BLaER1 treated with 17β-estradiol and CSF1 and Interleukin-3, amounts not matched to agents 10 nM and 100 nM (cell line): ENCODE measurements around the gene CPLX3.

Experiments used
- H3K27ac ChIP-seq, 11 experiments: shearing (Covaris generic); formaldehyde crosslinking; 2 replicates each; pipeline ENCODE4 v1.8.1; 2022
- H3K27me3 ChIP-seq, 11 experiments: shearing (Covaris generic); formaldehyde crosslinking; 2 replicates each; pipeline ENCODE4 v1.8.1; 2022
- H3K36me3 ChIP-seq, 11 experiments: shearing (Covaris generic); formaldehyde crosslinking; 2 replicates each; pipeline ENCODE4 v1.8.1; 2022
- H3K4me1 ChIP-seq, 10 experiments: shearing (Covaris generic); formaldehyde crosslinking; 2 replicates each; pipeline ENCODE4 v1.8.1; 2022
- H3K4me2 ChIP-seq, 11 experiments: shearing (Covaris generic); formaldehyde crosslinking; 2 replicates each; pipeline ENCODE4 v1.8.1; 2022
- H3K4me3 ChIP-seq, 10 experiments: shearing (Covaris generic); formaldehyde crosslinking; 2 replicates each; pipeline ENCODE4 v1.8.1; 2022
- H3K9ac ChIP-seq, 11 experiments: shearing (Covaris generic); formaldehyde crosslinking; 2 replicates each; pipeline ENCODE4 v1.8.1; 2022
- H3K9me3 ChIP-seq, 11 experiments: shearing (Covaris generic); formaldehyde crosslinking; replicated peaks in 1 of 11; 2 replicates each; pipeline ENCODE4 v1.8.1; 2022
- H4K20me1 ChIP-seq, 11 experiments: shearing (Covaris generic); formaldehyde crosslinking; 2 replicates each; pipeline ENCODE4 v1.8.1; 2022
- Cebpa-rat ChIP-seq, 11 experiments: shearing (Covaris generic); IDR thresholded peaks; 2 replicates each; pipeline ENCODE4 v1.8.1; 2022

Gene CPLX3

GRCh38 chr15:74786551-74787165 is 39.8 kb upstream of the CPLX3 start:
- peaks cover 0 to 35% (median 12%) of the 10 kb centered on the region in 11 experiments; a peak in 13 of 22 replicates for H3K36me3 ChIP-seq
- peak overlapping the region in 9 of 10 experiments; percentile 17 to 92 (median 80); a peak in 16 of 20 replicates for H3K4me3 ChIP-seq
- no peaks in the 10 kb centered on the region for H3K27me3 ChIP-seq
- peaks cover 69 to 91% (median 82%) of the 10 kb centered on the region in 10 experiments for H3K4me1 ChIP-seq
- H3K27ac ChIP-seq: peak overlapping the region; percentile 54 to 100 (median 93)
- H3K9me3 ChIP-seq: no peaks in the 10 kb centered on the region
- TF ChIP-seq Cebpa-rat (IDR thresholded peaks at IDR 0.05): no peak
- H3K4me2 ChIP-seq: peak overlapping the region; percentile 97 to 100 (median 100)
- H4K20me1 ChIP-seq: peaks cover 41 to 91% (median 84%) of the 10 kb centered on the region in 11 experiments
- peak overlapping the region; percentile 26 to 100 (median 99); a peak in 21 of 22 replicates for H3K9ac ChIP-seq

DNA sequence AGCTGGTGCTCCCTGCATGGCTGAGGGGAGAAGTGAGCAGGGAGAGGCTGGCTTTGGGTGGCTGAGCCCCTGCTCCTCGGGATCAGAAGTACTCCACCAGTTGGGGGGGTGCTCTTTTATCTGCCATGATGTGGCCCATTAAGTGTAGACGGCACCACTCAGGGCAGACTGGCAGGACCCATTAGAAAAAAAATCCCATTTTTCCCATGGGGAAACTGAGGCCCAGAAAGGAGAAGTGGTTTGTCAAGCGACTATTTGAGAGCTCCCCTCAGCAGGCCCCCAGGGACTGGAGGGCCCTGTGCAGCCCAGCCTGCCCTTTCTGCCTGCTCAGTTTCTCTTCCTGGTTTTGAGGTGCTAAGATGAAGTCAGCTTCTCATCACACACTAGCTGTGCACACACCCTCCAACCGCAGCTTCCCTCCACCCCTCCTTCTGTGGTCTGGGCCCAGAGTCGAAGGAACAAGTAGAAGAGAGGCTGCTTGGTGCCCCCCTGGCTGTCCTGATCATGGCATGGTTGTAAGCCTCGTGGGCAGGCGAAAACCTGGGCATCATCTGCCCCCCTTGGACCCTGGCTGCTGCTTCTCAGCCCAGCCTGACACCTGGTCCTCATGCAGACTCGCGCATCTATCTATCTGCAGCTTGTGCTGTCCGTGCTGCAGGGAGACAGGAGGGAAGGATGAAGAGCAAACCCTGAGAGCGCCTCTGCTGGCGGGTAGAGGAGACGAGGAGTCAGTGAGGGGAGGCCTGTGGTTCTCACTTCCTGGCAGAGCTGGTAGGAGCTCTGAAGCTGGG is 39.0 kb upstream of the CPLX3 start:
- Histone ChIP-seq H3K9ac (peak overlapping the region; percentile 70 to 100 (median 99)), H3K4me2 (peak overlapping the region; percentile 97 to 100 (median 100)), H3K27me3 (no peaks in the 10 kb centered on the region), H3K27ac (peak overlapping the region; percentile 70 to 100 (median 93)), H3K4me1 (peaks cover 77 to 98% (median 89%) of the 10 kb centered on the region in 10 experiments), H3K4me3 (peak overlapping the region; percentile 53 to 92 (median 71); a peak in 18 of 20 replicates), H3K9me3 (no peaks in the 10 kb centered on the region), H3K36me3 (peaks cover 0 to 43% (median 20%) of the 10 kb centered on the region in 11 experiments; a peak in 13 of 22 replicates), H4K20me1 (peaks cover 49 to 99% (median 92%) of the 10 kb centered on the region in 11 experiments)
- no peak for TF ChIP-seq Cebpa-rat (IDR thresholded peaks at IDR 0.05)

DNA sequence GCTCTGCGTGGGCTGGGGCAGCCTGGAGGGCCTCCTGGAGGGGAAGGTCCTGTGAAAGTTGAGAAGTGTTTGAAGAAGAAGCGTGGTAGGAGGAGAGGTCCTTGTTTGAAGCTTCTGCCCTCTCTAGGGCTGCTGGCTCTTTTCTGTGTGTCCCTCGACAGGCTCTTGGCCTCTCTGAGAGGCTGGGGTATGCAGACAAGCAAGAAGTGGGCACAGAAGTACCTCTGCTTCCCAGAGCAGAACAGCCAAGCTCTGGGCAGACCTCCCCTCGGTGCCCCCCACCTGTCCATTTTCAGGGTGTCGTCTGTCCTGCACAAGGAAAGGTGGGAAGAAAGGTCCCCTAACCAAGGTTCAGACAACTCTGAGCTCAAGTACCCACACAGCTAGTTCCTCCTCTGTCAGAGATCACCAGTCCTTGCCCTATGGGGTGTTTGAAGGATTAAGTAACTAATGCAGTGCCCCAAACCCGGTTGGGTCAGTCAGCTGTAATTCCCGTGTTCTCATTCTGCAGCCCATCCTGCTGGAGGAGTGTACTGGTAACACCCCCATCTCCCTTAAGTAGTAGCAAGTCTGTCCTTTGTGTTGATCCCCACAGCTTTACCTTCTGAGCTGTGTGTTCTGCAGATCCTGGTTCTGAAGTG is 38.3 kb upstream of the CPLX3 start:
- Histone ChIP-seq H3K36me3 (peaks cover 0 to 50% (median 27%) of the 10 kb centered on the region in 11 experiments; a peak in 13 of 22 replicates), H4K20me1 (peaks cover 56 to 99% (median 95%) of the 10 kb centered on the region in 11 experiments), H3K9ac (peak overlapping the region; percentile 70 to 99 (median 85)), H3K9me3 (no peaks in the 10 kb centered on the region), H3K27me3 (no peaks in the 10 kb centered on the region), H3K4me2 (peak overlapping the region; percentile 97 to 100 (median 100)), H3K4me1 (peaks cover 84 to 99% (median 97%) of the 10 kb centered on the region in 10 experiments), H3K27ac (peak overlapping the region; percentile 70 to 100 (median 93)), H3K4me3 (peak overlapping the region; percentile 47 to 70 (median 60))
- no peak for TF ChIP-seq Cebpa-rat (IDR thresholded peaks at IDR 0.05)

- peak overlapping the region; percentile 47 to 70 (median 60) for H3K4me3 ChIP-seq
- no peak for TF ChIP-seq Cebpa-rat (IDR thresholded peaks at IDR 0.05)
- H3K9me3 ChIP-seq: no peaks in the 10 kb centered on the region
- H3K27ac ChIP-seq: peak overlapping the region; percentile 70 to 100 (median 93)
- peaks cover 89 to 100% (median 98%) of the 10 kb centered on the region in 10 experiments for H3K4me1 ChIP-seq
- no peaks in the 10 kb centered on the region for H3K27me3 ChIP-seq
- H4K20me1 ChIP-seq: peaks cover 60 to 99% (median 95%) of the 10 kb centered on the region in 11 experiments
- peak overlapping the region; percentile 97 to 100 (median 100) for H3K4me2 ChIP-seq
- peaks cover 0 to 54% (median 28%) of the 10 kb centered on the region in 11 experiments; a peak in 13 of 22 replicates for H3K36me3 ChIP-seq
- peak overlapping the region; percentile 70 to 99 (median 85) for H3K9ac ChIP-seq
These were observed 37.7 kb upstream of the CPLX3 start for GRCh38 chr15:74788683-74789151.

DNA sequence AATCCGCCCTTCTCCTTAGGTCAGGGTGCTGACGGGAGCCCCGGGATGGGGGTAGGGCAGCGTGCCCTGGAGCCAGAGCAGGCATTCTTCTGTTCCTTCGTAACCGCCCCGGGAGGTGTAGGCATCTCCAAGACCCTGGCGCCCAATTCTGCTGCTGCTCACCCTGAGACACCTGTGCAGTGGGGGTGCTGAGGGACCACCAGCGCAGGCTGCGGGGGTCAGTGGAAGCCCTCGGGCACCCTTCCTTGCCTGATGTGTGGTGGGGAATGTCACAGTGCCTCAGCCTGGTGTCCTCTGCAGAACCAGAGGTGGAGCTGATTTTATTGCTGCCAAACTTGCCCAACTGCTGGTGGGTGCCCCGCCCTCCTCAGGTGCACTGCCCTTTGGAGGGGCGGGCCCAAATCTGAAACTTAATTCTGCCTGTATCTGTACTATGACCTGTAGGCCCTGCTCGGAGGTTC is 37.2 kb upstream of the CPLX3 start:
- Histone ChIP-seq H3K36me3 (peaks cover 0 to 49% (median 28%) of the 10 kb centered on the region in 11 experiments; a peak in 13 of 22 replicates), H3K4me1 (peaks cover 91 to 96% (median 94%) of the 10 kb centered on the region in 10 experiments), H4K20me1 (peaks cover 58 to 96% (median 92%) of the 10 kb centered on the region in 11 experiments), H3K27ac (peak overlapping the region; percentile 70 to 100 (median 93)), H3K27me3 (no peaks in the 10 kb centered on the region), H3K9me3 (no peaks in the 10 kb centered on the region), H3K4me2 (peak overlapping the region; percentile 97 to 100 (median 100)), H3K4me3 (peak overlapping the region; percentile 47 to 70 (median 60)), H3K9ac (peak overlapping the region; percentile 70 to 99 (median 85))
- TF ChIP-seq Cebpa-rat (IDR thresholded peaks at IDR 0.05): no peak

DNA sequence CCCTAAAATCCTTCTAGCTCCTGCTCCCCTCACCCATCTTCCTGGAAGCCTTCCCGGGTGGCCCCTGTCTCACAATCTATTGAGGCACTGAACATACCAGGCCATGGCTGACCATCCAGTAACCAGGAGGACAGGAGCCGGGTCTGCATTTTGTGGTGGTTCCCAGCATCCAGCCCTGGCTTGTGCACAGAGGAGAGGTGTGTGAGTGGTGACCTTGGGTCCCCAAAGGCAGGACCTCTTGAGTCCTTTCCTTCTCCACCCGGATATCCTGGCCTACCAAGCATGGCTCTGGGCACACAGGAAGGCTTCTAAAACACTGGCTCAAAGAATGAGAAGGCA is 36.7 kb upstream of the CPLX3 start:
- Histone ChIP-seq H3K9ac (peak overlapping the region; percentile 70 to 99 (median 85)), H3K4me3 (peak overlapping the region; percentile 47 to 70 (median 60)), H3K27ac (peak overlapping the region; percentile 70 to 100 (median 93)), H3K4me1 (peaks cover 91 to 96% (median 94%) of the 10 kb centered on the region in 10 experiments), H4K20me1 (peaks cover 59 to 96% (median 92%) of the 10 kb centered on the region in 11 experiments), H3K4me2 (peak overlapping the region; percentile 97 to 100 (median 100)), H3K27me3 (no peaks in the 10 kb centered on the region), H3K36me3 (peaks cover 3 to 49% (median 28%) of the 10 kb centered on the region in 11 experiments; a peak in 18 of 22 replicates), H3K9me3 (no peaks in the 10 kb centered on the region)
- no peak for TF ChIP-seq Cebpa-rat (IDR thresholded peaks at IDR 0.05)

- Histone ChIP-seq H3K4me3 (peak overlapping the region; percentile 47 to 70 (median 60)), H3K4me2 (peak overlapping the region; percentile 97 to 100 (median 100)), H3K27ac (peak overlapping the region; percentile 70 to 100 (median 93)), H3K9ac (peak overlapping the region; percentile 70 to 99 (median 85)), H3K9me3 (no peaks in the 10 kb centered on the region), H4K20me1 (peaks cover 59 to 96% (median 92%) of the 10 kb centered on the region in 11 experiments), H3K36me3 (peaks cover 9 to 50% (median 30%) of the 10 kb centered on the region in 11 experiments; a peak in 19 of 22 replicates), H3K27me3 (no peaks in the 10 kb centered on the region), H3K4me1 (peaks cover 91 to 96% (median 94%) of the 10 kb centered on the region in 10 experiments)
- TF ChIP-seq Cebpa-rat (IDR thresholded peaks at IDR 0.05): no peak
These were observed 36.1 kb upstream of the CPLX3 start for GRCh38 chr15:74790080-74790916.
